Body of pancreas (tissue), 4 donors: ENCODE measurements around the gene CYB561.

Experiments
- CTCF ChIP-seq, 7 experiments: fragments of 450-650 bp in 4 of 7; fragments of 200-600 bp in 3 of 7; sonication (generic) in 3 of 7; IDR thresholded peaks; one replicate each; pipeline ENCODE4 v1.5.1; 2016 to 2019; ENCODE audit warnings: antibody characterized with exemption in 7 of 7
- POLR2A ChIP-seq, 3 donors: fragments of 450-650 bp; IDR thresholded peaks; one replicate each; pipeline ENCODE4 v1.6.1; 2016; ENCODE audit warnings: antibody characterized with exemption in 3 of 3, mild to moderate bottlenecking in 2 of 3

GRCh38 chr17:63433746-63434591 lies 12.1 kb downstream of the CYB561 start:
- TF ChIP-seq CTCF (IDR thresholded peaks at IDR 0.05) = no peak
- no peak for TF ChIP-seq POLR2A (IDR thresholded peaks at IDR 0.05)
